Right hindlimb (tissue), 1 donor: ENCODE results near the gene RUNDC3A.
A peak's percentile ranks its signal among the peaks of the same experiment; 100 is the strongest.
"Not testable (repeated sequence)": the region's sequence is repeated elsewhere in the genome, so short reads cannot be mapped to it uniquely, and the experiment has no call there.

Experiments used
- DNase-seq: peaks from one replicate; pipeline ENCODE4 v3.0.0-alpha.2; 2018

RUNDC3A gene

GRCh38 chr17:44346064-44346844 lies 37.9 kb downstream of the RUNDC3A start:
- no peak for DNase-seq

- not testable (repeated sequence) for DNase-seq
These were observed 39.0 kb downstream of the RUNDC3A start for GRCh38 chr17:44347206-44348055.

GRCh38 chr17:44348234-44348987 lies 40.0 kb downstream of the RUNDC3A start:
- DNase-seq = no peak

- no peak for DNase-seq
These were observed 40.6 kb downstream of the RUNDC3A start for GRCh38 chr17:44348988-44349364.

- DNase-seq = no peak
These were observed 41.2 kb downstream of the RUNDC3A start for GRCh38 chr17:44349553-44350070.

GRCh38 chr17:44350733-44351226 lies 42.4 kb downstream of the RUNDC3A start:
- peak; percentile 65 for DNase-seq

- no peak for DNase-seq
These were observed 43.1 kb downstream of the RUNDC3A start for GRCh38 chr17:44351464-44351863.

GRCh38 chr17:44351961-44352827 lies 43.8 kb downstream of the RUNDC3A start:
- DNase-seq = peak; percentile 38

GRCh38 chr17:44352828-44353671 lies 44.6 kb downstream of the RUNDC3A start:
- peak; percentile 53 for DNase-seq

GRCh38 chr17:44353672-44354331 lies 45.4 kb downstream of the RUNDC3A start:
- DNase-seq = peak; percentile 51

- peak; percentile 76 for DNase-seq
These were observed 46.5 kb downstream of the RUNDC3A start for GRCh38 chr17:44354582-44355561.

- DNase-seq = no peak
These were observed 47.3 kb downstream of the RUNDC3A start for GRCh38 chr17:44355642-44356099.

- DNase-seq = no peak
These were observed 47.8 kb downstream of the RUNDC3A start for GRCh38 chr17:44356241-44356640.

GRCh38 chr17:44358066-44358465 lies 49.7 kb downstream of the RUNDC3A start:
- no peak for DNase-seq

GRCh38 chr17:44359006-44359405 lies 50.6 kb downstream of the RUNDC3A start:
- DNase-seq = no peak

- peak; percentile 33 for DNase-seq
These were observed 51.2 kb downstream of the RUNDC3A start for GRCh38 chr17:44359458-44360143.

GRCh38 chr17:44360144-44360533 lies 51.7 kb downstream of the RUNDC3A start:
- no peak for DNase-seq

- DNase-seq = peak; percentile 59
These were observed 52.4 kb downstream of the RUNDC3A start for GRCh38 chr17:44360826-44361225.
